HepG2 (cell line): ENCODE measurements around the gene COA1. TPM values are rescaled to one million over a fixed set of nuclear protein-coding genes. Genes with fewer than 3 reads are reported as not detected.
A peak's percentile ranks its signal among the peaks of the same experiment; 100 is the strongest.

Experiments
- ARNT2 ChIP-seq: sonication (generic); formaldehyde crosslinking; IDR thresholded peaks from 2 replicates; pipeline ENCODE4 v1.8.0; 2022; ENCODE audit warnings: mild to moderate bottlenecking, low read depth, missing genetic modification reagents, moderate library complexity
- ATRX ChIP-seq: sonication (generic); formaldehyde crosslinking; IDR thresholded peaks from 2 replicates; pipeline ENCODE4 v1.4.0; 2020; ENCODE audit warnings: missing genetic modification reagents, borderline replicate concordance
- JUND ChIP-seq: sonication (generic); formaldehyde crosslinking; IDR thresholded peaks from 2 replicates; pipeline ENCODE4 v1.8.0; 2022; ENCODE audit warnings: mild to moderate bottlenecking, missing genetic modification reagents
- KLF16 ChIP-seq, 2 experiments: sonication (generic) in 1 of 2; formaldehyde crosslinking in 1 of 2; IDR thresholded peaks; 2 replicates each; pipeline versions ENCODE4 v1.6.1 to v1.8.0; 2016 to 2023; ENCODE audit warnings: missing genetic modification reagents in 2 of 2, missing compliant biosample characterization in 1 of 2
- MED13 ChIP-seq: sonication (generic); formaldehyde crosslinking; IDR thresholded peaks from 2 replicates; pipeline ENCODE4 v1.5.0; 2020; ENCODE audit warnings: missing genetic modification reagents
- MEIS2 ChIP-seq: sonication (generic); formaldehyde crosslinking; IDR thresholded peaks from 2 replicates; pipeline ENCODE4 v1.9.0; 2021; ENCODE audit warnings: mild to moderate bottlenecking, missing genetic modification reagents
- MTA1 ChIP-seq: sonication (generic); formaldehyde crosslinking; IDR thresholded peaks from 2 replicates; pipeline ENCODE4 v1.4.0; 2020; ENCODE audit warnings: missing genetic modification reagents, mild to moderate bottlenecking, borderline replicate concordance
- NFKBIZ ChIP-seq: IDR thresholded peaks from 2 replicates; pipeline ENCODE4 v1.6.1; 2018; ENCODE audit warnings: missing genetic modification reagents, missing compliant biosample characterization
- POGZ ChIP-seq: sonication (generic); formaldehyde crosslinking; IDR thresholded peaks from 2 replicates; pipeline ENCODE4 v1.4.0; 2020; ENCODE audit warnings: mild to moderate bottlenecking, missing genetic modification reagents
- RAD51 ChIP-seq: fragments of 450-650 bp; IDR thresholded peaks from 2 replicates; pipeline ENCODE4 v1.6.1; 2016; ENCODE audit warnings: borderline replicate concordance
- RCOR2 ChIP-seq: IDR thresholded peaks from 2 replicates; pipeline ENCODE4 v1.6.1; 2016; ENCODE audit warnings: missing biosample characterization, missing genetic modification reagents
- SALL1 ChIP-seq: sonication (generic); formaldehyde crosslinking; IDR thresholded peaks from 2 replicates; pipeline ENCODE4 v1.8.0; 2022; ENCODE audit warnings: mild to moderate bottlenecking, missing genetic modification reagents
- SIX4 ChIP-seq: sonication (generic); formaldehyde crosslinking; IDR thresholded peaks from 2 replicates; pipeline ENCODE4 v1.4.0; 2020; ENCODE audit warnings: missing genetic modification reagents
- STAT5B ChIP-seq: sonication (generic); formaldehyde crosslinking; IDR thresholded peaks from 2 replicates; pipeline ENCODE4 v1.4.0; 2020; ENCODE audit warnings: missing genetic modification reagents
- TSC22D2 ChIP-seq: sonication (generic); formaldehyde crosslinking; IDR thresholded peaks from 2 replicates; pipeline ENCODE4 v1.5.1; 2020; ENCODE audit warnings: missing genetic modification reagents, mild to moderate bottlenecking, borderline replicate concordance
- ZNF124 ChIP-seq: sonication (generic); formaldehyde crosslinking; IDR thresholded peaks from 2 replicates; pipeline ENCODE4 v1.4.0; 2020; ENCODE audit warnings: missing genetic modification reagents
- ZNF331 ChIP-seq: sonication (generic); formaldehyde crosslinking; IDR thresholded peaks from 2 replicates; pipeline ENCODE4 v1.4.0; 2020; ENCODE audit warnings: missing genetic modification reagents
- ZNF367 ChIP-seq: sonication (generic); formaldehyde crosslinking; IDR thresholded peaks from 2 replicates; pipeline ENCODE4 v1.4.0; 2020; ENCODE audit warnings: missing genetic modification reagents, borderline replicate concordance
- polyA plus RNA-seq, 8 experiments: library from polyadenylated mRNA; depleted of rRNA in 3 of 8; stranded (reverse) in 7 of 8; unstranded in 1 of 8; fragments of >200 nt; fragmentation: Illumina TruSeq in 4 of 8; extraction: Trizol in 4 of 8; gene quantifications; 2 replicates each; pipeline versions ENCODE4 v1.2.1 to v1.2.3, GENCODE V29; 2011 to 2016; ENCODE audit warnings: low read depth in 4 of 8, missing spikeins in 1 of 8, mixed read lengths in 1 of 8; ENCODE audit not compliant: insufficient read depth in 1 of 8
- total RNA-seq, 5 experiments: library from RNA; depleted of rRNA; stranded (reverse); fragments of >200 nt; fragmentation: Illumina TruSeq; extraction: Trizol; gene quantifications; 2 replicates each; pipeline ENCODE4 v1.2.3, GENCODE V29; 2016; ENCODE audit warnings: low read depth in 1 of 5
- TF ChIP-seq, protein P1 (sequence below): IDR thresholded peaks from 2 replicates; pipeline ENCODE4 v1.6.1; 2016; ENCODE audit warnings: low read depth
- TF ChIP-seq, protein P2 (sequence below): sonication (generic); formaldehyde crosslinking; IDR thresholded peaks from 2 replicates; pipeline ENCODE4 v1.8.1; 2023; ENCODE audit warnings: mild to moderate bottlenecking, moderate library complexity, missing genetic modification reagents
- TF ChIP-seq, protein P3 (sequence below): sonication (generic); formaldehyde crosslinking; IDR thresholded peaks from 2 replicates; pipeline ENCODE4 v1.4.0; 2020; ENCODE audit warnings: low read depth, mild to moderate bottlenecking, missing genetic modification reagents
- TF ChIP-seq, protein P4 (sequence below): sonication (generic); formaldehyde crosslinking; conservative IDR thresholded peaks from 2 replicates; pipeline ENCODE4 v1.4.0; 2020; ENCODE audit warnings: mild to moderate bottlenecking, missing genetic modification reagents, moderate library complexity

Gene COA1
- total and polyA plus RNA-seq, 2 of the 13 experiments (the other 11 are each of a cell fraction or from before 2014, with no cell fraction given): 33.2 to 65.7 TPM

DNA sequence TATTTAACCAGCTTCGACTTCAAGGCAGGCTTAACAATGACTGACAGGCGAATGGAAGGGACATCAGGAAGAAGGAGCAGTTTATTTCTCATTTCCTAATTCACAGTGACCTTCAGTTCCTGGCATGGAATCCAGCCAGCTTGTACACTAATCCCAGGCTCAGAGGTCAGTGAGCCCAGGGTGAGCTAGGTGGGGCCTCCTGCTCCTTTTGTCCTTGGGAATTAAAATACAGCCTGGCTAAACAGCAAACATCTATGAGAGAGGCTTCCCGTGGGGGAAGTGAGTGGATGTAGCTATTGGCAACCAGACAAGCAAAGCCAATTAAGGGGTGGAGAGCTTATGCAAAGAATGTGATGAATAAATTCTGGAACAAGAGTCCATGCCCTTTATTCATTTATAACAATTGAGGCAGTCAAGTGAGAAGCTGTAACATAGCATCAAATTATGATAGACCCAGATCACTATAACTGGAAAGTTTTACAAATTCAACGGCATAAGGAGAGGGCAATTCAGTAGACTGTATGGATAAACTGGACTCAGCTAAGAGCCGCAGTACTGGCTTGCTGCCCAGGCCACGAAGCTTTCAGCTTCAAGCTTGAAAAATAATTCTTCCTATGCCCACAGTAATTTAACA, 89.3 kb downstream of the COA1 start (continued):
- TF ChIP-seq MTA1 (CRISPR knock-in tag) (no peak), ARNT2 (peak; percentile 45; the same call in 1 of the 2 replicates), MEIS2 (CRISPR knock-in tag) (peak; percentile 91), STAT5B (no peak), JUND (CRISPR knock-in tag) (peak; percentile 51), ZNF124 (CRISPR knock-in tag) (0 out of 2 replicates have a peak, but pooled peaks have one; percentile 72), TSC22D2 (CRISPR knock-in tag) (no peak), ZNF331 (CRISPR knock-in tag) (peak; percentile 63), MED13 (peak; percentile 70; the same call in 1 of the 2 replicates), SALL1 (CRISPR knock-in tag) (peak; percentile 99), KLF16 (CRISPR knock-in tag; IDR thresholded peaks at IDR 0.05) (peak in 1 of 2 experiments; percentile 83; a peak in 2 of 4 replicates), SIX4 (CRISPR knock-in tag) (peak; percentile 70; the same call in 1 of the 2 replicates), ZNF367 (no peak), RCOR2 (CRISPR knock-in tag) (peak; percentile 91), NFKBIZ (CRISPR knock-in tag) (peak; percentile 56; the same call in 1 of the 2 replicates), POGZ (CRISPR knock-in tag) (peak; percentile 84), RAD51 (no peak), ATRX (CRISPR knock-in tag) (no peak)
- TF ChIP-seq, protein P1, sequence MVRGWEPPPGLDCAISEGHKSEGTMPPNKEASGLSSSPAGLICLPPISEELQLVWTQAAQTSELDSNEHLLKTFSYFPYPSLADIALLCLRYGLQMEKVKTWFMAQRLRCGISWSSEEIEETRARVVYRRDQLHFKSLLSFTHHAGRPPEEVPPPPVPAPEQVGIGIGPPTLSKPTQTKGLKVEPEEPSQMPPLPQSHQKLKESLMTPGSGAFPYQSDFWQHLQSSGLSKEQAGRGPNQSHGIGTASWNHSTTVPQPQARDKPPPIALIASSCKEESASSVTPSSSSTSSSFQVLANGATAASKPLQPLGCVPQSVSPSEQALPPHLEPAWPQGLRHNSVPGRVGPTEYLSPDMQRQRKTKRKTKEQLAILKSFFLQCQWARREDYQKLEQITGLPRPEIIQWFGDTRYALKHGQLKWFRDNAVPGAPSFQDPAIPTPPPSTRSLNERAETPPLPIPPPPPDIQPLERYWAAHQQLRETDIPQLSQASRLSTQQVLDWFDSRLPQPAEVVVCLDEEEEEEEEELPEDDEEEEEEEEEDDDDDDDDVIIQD (CRISPR knock-in tag): peak; percentile 96
- TF ChIP-seq, protein P2, sequence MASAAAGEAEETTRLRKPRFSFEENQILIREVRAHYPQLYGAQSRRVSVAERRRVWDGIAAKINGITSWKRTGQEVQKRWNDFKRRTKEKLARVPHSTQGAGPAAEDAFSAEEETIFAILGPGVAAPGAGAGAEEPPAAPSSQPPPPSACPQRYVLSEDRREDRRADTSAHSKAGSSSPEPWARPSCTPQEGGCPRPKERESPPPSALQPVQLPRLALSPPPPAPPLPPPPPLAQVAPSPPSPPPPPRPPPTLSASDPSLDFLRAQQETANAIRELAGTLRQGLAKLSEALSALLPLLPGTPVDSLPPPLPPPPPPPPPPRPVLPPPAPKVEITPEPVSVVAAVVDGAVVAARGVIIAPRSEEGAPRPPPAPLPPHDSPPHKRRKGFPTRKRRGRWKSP (CRISPR knock-in tag): peak; percentile 69; the same call in 1 of the 2 replicates
- TF ChIP-seq, protein P3, sequence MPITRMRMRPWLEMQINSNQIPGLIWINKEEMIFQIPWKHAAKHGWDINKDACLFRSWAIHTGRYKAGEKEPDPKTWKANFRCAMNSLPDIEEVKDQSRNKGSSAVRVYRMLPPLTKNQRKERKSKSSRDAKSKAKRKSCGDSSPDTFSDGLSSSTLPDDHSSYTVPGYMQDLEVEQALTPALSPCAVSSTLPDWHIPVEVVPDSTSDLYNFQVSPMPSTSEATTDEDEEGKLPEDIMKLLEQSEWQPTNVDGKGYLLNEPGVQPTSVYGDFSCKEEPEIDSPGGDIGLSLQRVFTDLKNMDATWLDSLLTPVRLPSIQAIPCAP: no peak
- TF ChIP-seq, protein P4, sequence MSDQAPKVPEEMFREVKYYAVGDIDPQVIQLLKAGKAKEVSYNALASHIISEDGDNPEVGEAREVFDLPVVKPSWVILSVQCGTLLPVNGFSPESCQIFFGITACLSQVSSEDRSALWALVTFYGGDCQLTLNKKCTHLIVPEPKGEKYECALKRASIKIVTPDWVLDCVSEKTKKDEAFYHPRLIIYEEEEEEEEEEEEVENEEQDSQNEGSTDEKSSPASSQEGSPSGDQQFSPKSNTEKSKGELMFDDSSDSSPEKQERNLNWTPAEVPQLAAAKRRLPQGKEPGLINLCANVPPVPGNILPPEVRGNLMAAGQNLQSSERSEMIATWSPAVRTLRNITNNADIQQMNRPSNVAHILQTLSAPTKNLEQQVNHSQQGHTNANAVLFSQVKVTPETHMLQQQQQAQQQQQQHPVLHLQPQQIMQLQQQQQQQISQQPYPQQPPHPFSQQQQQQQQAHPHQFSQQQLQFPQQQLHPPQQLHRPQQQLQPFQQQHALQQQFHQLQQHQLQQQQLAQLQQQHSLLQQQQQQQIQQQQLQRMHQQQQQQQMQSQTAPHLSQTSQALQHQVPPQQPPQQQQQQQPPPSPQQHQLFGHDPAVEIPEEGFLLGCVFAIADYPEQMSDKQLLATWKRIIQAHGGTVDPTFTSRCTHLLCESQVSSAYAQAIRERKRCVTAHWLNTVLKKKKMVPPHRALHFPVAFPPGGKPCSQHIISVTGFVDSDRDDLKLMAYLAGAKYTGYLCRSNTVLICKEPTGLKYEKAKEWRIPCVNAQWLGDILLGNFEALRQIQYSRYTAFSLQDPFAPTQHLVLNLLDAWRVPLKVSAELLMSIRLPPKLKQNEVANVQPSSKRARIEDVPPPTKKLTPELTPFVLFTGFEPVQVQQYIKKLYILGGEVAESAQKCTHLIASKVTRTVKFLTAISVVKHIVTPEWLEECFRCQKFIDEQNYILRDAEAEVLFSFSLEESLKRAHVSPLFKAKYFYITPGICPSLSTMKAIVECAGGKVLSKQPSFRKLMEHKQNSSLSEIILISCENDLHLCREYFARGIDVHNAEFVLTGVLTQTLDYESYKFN (CRISPR knock-in tag): peak; percentile 97
